ENCODE data around the gene ANO1. TPM values are rescaled to one million over a fixed set of nuclear protein-coding genes. Genes with fewer than 3 reads are reported as not detected.

Gene ANO1
- polyA plus RNA-seq, 1 donor (not counting 4 experiments of a cell fraction or from before 2014, with no cell fraction given), result 45.2 TPM

DNA sequence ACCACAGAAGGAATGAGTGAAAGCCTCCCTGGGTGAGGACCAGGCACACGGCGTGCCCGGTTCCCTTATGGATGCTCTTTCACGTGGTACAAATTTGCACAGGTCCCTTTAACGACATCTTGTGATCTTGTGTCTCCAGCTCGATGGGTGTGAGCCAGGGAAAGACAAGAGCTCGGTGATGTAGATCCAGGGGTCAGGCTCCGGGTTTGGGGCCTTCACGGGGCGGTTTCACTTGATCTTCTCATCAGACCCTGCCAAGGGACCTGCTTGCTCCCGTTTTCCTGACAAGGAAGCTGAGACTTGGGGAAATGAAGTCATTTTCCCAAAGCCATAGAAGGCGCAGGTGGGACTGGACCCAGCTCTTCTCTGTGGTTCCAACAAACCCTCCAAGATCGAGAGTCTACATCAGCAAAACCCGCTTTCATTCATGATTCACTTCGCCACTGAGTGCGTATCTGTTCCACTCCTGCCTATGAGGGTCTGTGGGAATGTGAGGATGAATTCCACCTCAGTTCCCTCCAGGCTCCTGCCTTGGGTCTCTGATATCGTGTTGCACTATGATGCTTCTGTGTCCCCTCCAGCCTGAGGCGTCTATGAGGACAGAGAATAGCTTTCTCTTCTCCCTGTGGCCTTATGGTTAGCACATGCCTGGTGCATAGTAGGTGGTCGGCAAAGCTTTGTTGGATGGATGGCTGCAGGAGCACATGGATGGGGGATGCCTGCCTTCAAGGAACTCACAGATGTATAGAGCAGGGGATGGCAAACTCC, 45.0 kb upstream of the ANO1 start:
- H3K36me3 ChIP-seq (ENCODE audit: control insufficient read depth in 2 of 2, extremely low read depth in 1 of 2, insufficient read depth in 2 of 2, low read length in 2 of 2), result no peaks in the 10 kb centered on the region
- H3K4me1 ChIP-seq (ENCODE audit: control insufficient read depth, extremely low read depth, insufficient read depth, low read length), result no peaks in the 10 kb centered on the region
- FAIRE-seq, result no peak

GRCh38 chr11:70033711-70034070, 44.4 kb upstream of the ANO1 start:
- H3K4me1 ChIP-seq (ENCODE audit: control insufficient read depth, extremely low read depth, insufficient read depth, low read length), result no peaks in the 10 kb centered on the region
- no peak overlapping the region for H3K4me3 ChIP-seq (ENCODE audit: control insufficient read depth in 2 of 3, extremely low read depth in 1 of 3, insufficient read depth in 2 of 3, low read depth in 1 of 3, low read length in 3 of 3)
- H3K27me3 ChIP-seq (ENCODE audit: control insufficient read depth, extremely low read depth, insufficient read depth, low read length), result no peaks in the 10 kb centered on the region
- H3K79me2 ChIP-seq (ENCODE audit: control insufficient read depth, insufficient read depth, low read length), result no peaks in the 10 kb centered on the region
- DNase-seq (ENCODE audit: low read depth, low spot score), result no peak
- no peaks in the 10 kb centered on the region for H4K20me1 ChIP-seq (ENCODE audit: control insufficient read depth, extremely low read depth, insufficient read depth, low read length)
- H3K4me2 ChIP-seq (ENCODE audit: control insufficient read depth, extremely low read depth, insufficient read depth, low read depth, low read length), result no peak overlapping the region
- TF ChIP-seq CTCF (optimal IDR thresholded peaks at IDR 0.05 in 1 of 3, IDR thresholded peaks at IDR 0.05 in 1 of 3, conservative IDR thresholded peaks at IDR 0.05 in 1 of 3; ENCODE audit: extremely low read depth in 1 of 3, insufficient read depth in 2 of 3, low read length in 3 of 3) (no peak), EZH2 (IDR thresholded peaks at IDR 0.05; ENCODE audit: low read length) (no peak)
- no peaks in the 10 kb centered on the region for H3K9me1 ChIP-seq (ENCODE audit: control insufficient read depth, extremely low read depth, insufficient read depth, low read length)
- no peak overlapping the region for H2AFZ ChIP-seq (ENCODE audit: control insufficient read depth, low read length)
- no peaks in the 10 kb centered on the region for H3K36me3 ChIP-seq (ENCODE audit: control insufficient read depth in 2 of 2, extremely low read depth in 1 of 2, insufficient read depth in 2 of 2, low read length in 2 of 2)
- dilution Hi-C loops (cut with MboI; ENCODE audit: extremely low pct_ligation_motif_present, low sequenced_read_pairs), result no loop called here
- peaks cover 18% of the 10 kb centered on the region for H3K9me3 ChIP-seq (ENCODE audit: control insufficient read depth, low read depth, low read length)
- no peak overlapping the region for H3K9ac ChIP-seq (ENCODE audit: control insufficient read depth, extremely low read depth, insufficient read depth, low read length)
- no peak for FAIRE-seq
- no peak overlapping the region for H3K27ac ChIP-seq (ENCODE audit: control insufficient read depth, insufficient read depth, low read length)

More for the DNA sequence above, 45.0 kb upstream of the ANO1 start:
- dilution Hi-C loops (cut with MboI; ENCODE audit: extremely low pct_ligation_motif_present, low sequenced_read_pairs), result no loop called here
- Histone ChIP-seq H3K27ac (ENCODE audit: control insufficient read depth, insufficient read depth, low read length) (no peak overlapping the region), H2AFZ (ENCODE audit: control insufficient read depth, low read length) (no peak overlapping the region), H4K20me1 (ENCODE audit: control insufficient read depth, extremely low read depth, insufficient read depth, low read length) (no peaks in the 10 kb centered on the region), H3K27me3 (ENCODE audit: control insufficient read depth, extremely low read depth, insufficient read depth, low read length) (no peaks in the 10 kb centered on the region), H3K4me2 (ENCODE audit: control insufficient read depth, extremely low read depth, insufficient read depth, low read depth, low read length) (no peak overlapping the region), H3K9me1 (ENCODE audit: control insufficient read depth, extremely low read depth, insufficient read depth, low read length) (no peaks in the 10 kb centered on the region), H3K9me3 (ENCODE audit: control insufficient read depth, low read depth, low read length) (peaks cover 12% of the 10 kb centered on the region), H3K4me3 (ENCODE audit: control insufficient read depth in 2 of 3, extremely low read depth in 1 of 3, insufficient read depth in 2 of 3, low read depth in 1 of 3, low read length in 3 of 3) (no peak overlapping the region), H3K79me2 (ENCODE audit: control insufficient read depth, insufficient read depth, low read length) (no peaks in the 10 kb centered on the region), H3K9ac (ENCODE audit: control insufficient read depth, extremely low read depth, insufficient read depth, low read length) (no peak overlapping the region)
- TF ChIP-seq CTCF (optimal IDR thresholded peaks at IDR 0.05 in 1 of 3, IDR thresholded peaks at IDR 0.05 in 1 of 3, conservative IDR thresholded peaks at IDR 0.05 in 1 of 3; ENCODE audit: extremely low read depth in 1 of 3, insufficient read depth in 2 of 3, low read length in 3 of 3), result no peak
- TF ChIP-seq EZH2 (IDR thresholded peaks at IDR 0.05; ENCODE audit: low read length), result no peak
- no peak for DNase-seq (ENCODE audit: low read depth, low spot score)

Measured in keratinocyte (primary cell).